ENCODE results near the gene NUP93. TPM values are rescaled to one million over a fixed set of nuclear protein-coding genes. Genes with fewer than 3 reads are reported as not detected.

Gene NUP93
- polyA plus RNA-seq, 1 donor (not counting 4 experiments of a cell fraction or from before 2014, with no cell fraction given) = 74.1 TPM

- Histone ChIP-seq H3K9me3 (ENCODE audit: control insufficient read depth, low read depth, low read length) (no peaks in the 10 kb centered on the region), H4K20me1 (ENCODE audit: control insufficient read depth, extremely low read depth, insufficient read depth, low read length) (no peaks in the 10 kb centered on the region), H3K79me2 (ENCODE audit: control insufficient read depth, insufficient read depth, low read length) (no peaks in the 10 kb centered on the region), H3K9me1 (ENCODE audit: control insufficient read depth, extremely low read depth, insufficient read depth, low read length) (no peaks in the 10 kb centered on the region), H3K27me3 (ENCODE audit: control insufficient read depth, extremely low read depth, insufficient read depth, low read length) (no peaks in the 10 kb centered on the region), H3K27ac (ENCODE audit: control insufficient read depth, insufficient read depth, low read length) (no peak overlapping the region), H2AFZ (ENCODE audit: control insufficient read depth, low read length) (no peak overlapping the region), H3K36me3 (ENCODE audit: control insufficient read depth in 2 of 2, extremely low read depth in 1 of 2, insufficient read depth in 2 of 2, low read length in 2 of 2) (no peaks in the 10 kb centered on the region), H3K4me3 (ENCODE audit: control insufficient read depth in 2 of 3, extremely low read depth in 1 of 3, insufficient read depth in 2 of 3, low read depth in 1 of 3, low read length in 3 of 3) (no peak overlapping the region), H3K4me2 (ENCODE audit: control insufficient read depth, extremely low read depth, insufficient read depth, low read depth, low read length) (no peak overlapping the region), H3K9ac (ENCODE audit: control insufficient read depth, extremely low read depth, insufficient read depth, low read length) (no peak overlapping the region), H3K4me1 (ENCODE audit: control insufficient read depth, extremely low read depth, insufficient read depth, low read length) (no peaks in the 10 kb centered on the region)
- FAIRE-seq (no peak), DNase-seq (ENCODE audit: low read depth, low spot score) (no peak)
- dilution Hi-C loops (cut with MboI; ENCODE audit: extremely low pct_ligation_motif_present, low sequenced_read_pairs) = no loop called here
- TF ChIP-seq EZH2 (IDR thresholded peaks at IDR 0.05; ENCODE audit: low read length) (no peak), CTCF (optimal IDR thresholded peaks at IDR 0.05 in 1 of 3, IDR thresholded peaks at IDR 0.05 in 1 of 3, conservative IDR thresholded peaks at IDR 0.05 in 1 of 3; ENCODE audit: extremely low read depth in 1 of 3, insufficient read depth in 2 of 3, low read length in 3 of 3) (no peak)
Measured at GRCh38 chr16:56889206-56889605, 159.3 kb downstream of the NUP93 start.

- Histone ChIP-seq H3K27me3 (ENCODE audit: control insufficient read depth, extremely low read depth, insufficient read depth, low read length) (no peaks in the 10 kb centered on the region), H3K4me1 (ENCODE audit: control insufficient read depth, extremely low read depth, insufficient read depth, low read length) (no peaks in the 10 kb centered on the region), H3K27ac (ENCODE audit: control insufficient read depth, insufficient read depth, low read length) (no peak overlapping the region), H3K9ac (ENCODE audit: control insufficient read depth, extremely low read depth, insufficient read depth, low read length) (no peak overlapping the region), H4K20me1 (ENCODE audit: control insufficient read depth, extremely low read depth, insufficient read depth, low read length) (no peaks in the 10 kb centered on the region), H3K9me3 (ENCODE audit: control insufficient read depth, low read depth, low read length) (no peaks in the 10 kb centered on the region), H3K4me3 (ENCODE audit: control insufficient read depth in 2 of 3, extremely low read depth in 1 of 3, insufficient read depth in 2 of 3, low read depth in 1 of 3, low read length in 3 of 3) (no peak overlapping the region), H3K36me3 (ENCODE audit: control insufficient read depth in 2 of 2, extremely low read depth in 1 of 2, insufficient read depth in 2 of 2, low read length in 2 of 2) (no peaks in the 10 kb centered on the region), H3K79me2 (ENCODE audit: control insufficient read depth, insufficient read depth, low read length) (no peaks in the 10 kb centered on the region), H3K9me1 (ENCODE audit: control insufficient read depth, extremely low read depth, insufficient read depth, low read length) (no peaks in the 10 kb centered on the region), H2AFZ (ENCODE audit: control insufficient read depth, low read length) (no peak overlapping the region), H3K4me2 (ENCODE audit: control insufficient read depth, extremely low read depth, insufficient read depth, low read depth, low read length) (no peak overlapping the region)
- dilution Hi-C loops (cut with MboI; ENCODE audit: extremely low pct_ligation_motif_present, low sequenced_read_pairs) = no loop called here
- TF ChIP-seq CTCF (optimal IDR thresholded peaks at IDR 0.05 in 1 of 3, IDR thresholded peaks at IDR 0.05 in 1 of 3, conservative IDR thresholded peaks at IDR 0.05 in 1 of 3; ENCODE audit: extremely low read depth in 1 of 3, insufficient read depth in 2 of 3, low read length in 3 of 3) (no peak), EZH2 (IDR thresholded peaks at IDR 0.05; ENCODE audit: low read length) (no peak)
- FAIRE-seq = no peak
- no peak for DNase-seq (ENCODE audit: low read depth, low spot score)
Measured at GRCh38 chr16:56891685-56892084, 161.8 kb downstream of the NUP93 start.

Measured in keratinocyte (primary cell).